Calu3 (cell line): ENCODE results near the gene ANKS1B. TPM values are rescaled to one million over a fixed set of nuclear protein-coding genes. Genes with fewer than 3 reads are reported as not detected.

Experiments
- BruUV-seq: library from RNA; stranded (reverse); fragments of 400-500 nt; replicated peaks from 2 replicates; lab custom pipeline; 2021; lab: Mats Ljungman, UMichigan
- CTCF ChIA-PET: fragments of 300-600 bp; sonication (Branson Sonifier 250); formaldehyde crosslinking; loops from one replicate; lab custom pipeline; 2022; ENCODE audit warnings: antibody characterized with exemption; lab: Charles Lee
- DNase-seq: peaks from one replicate; pipeline ENCODE4 v3.0.0; 2022
- H3K27ac Mint-ChIP-seq: one replicate; pipeline ENCODE4 v1.8.0; 2022; ENCODE audit warnings: mixed read lengths; ENCODE audit not compliant: unreplicated experiment
- H3K27me3 Mint-ChIP-seq: one replicate; pipeline ENCODE4 v1.8.0; 2022; ENCODE audit warnings: mixed read lengths; ENCODE audit not compliant: unreplicated experiment
- H3K36me3 Mint-ChIP-seq: one replicate; pipeline ENCODE4 v1.8.0; 2022; ENCODE audit warnings: mild to moderate bottlenecking, moderate library complexity, mixed read lengths; ENCODE audit not compliant: insufficient read depth, unreplicated experiment
- H3K4me1 Mint-ChIP-seq: one replicate; pipeline ENCODE4 v1.8.0; 2022; ENCODE audit warnings: mild to moderate bottlenecking, low read depth, mixed read lengths; ENCODE audit not compliant: unreplicated experiment
- H3K4me3 Mint-ChIP-seq: one replicate; pipeline ENCODE4 v1.8.0; 2022; ENCODE audit warnings: mild to moderate bottlenecking, low read depth, moderate library complexity, mixed read lengths; ENCODE audit not compliant: unreplicated experiment
- H3K9me3 Mint-ChIP-seq: one replicate; pipeline ENCODE4 v1.8.0; 2022; ENCODE audit warnings: low read depth, mixed read lengths; ENCODE audit not compliant: unreplicated experiment
- intact Hi-C: fragments of 100-400 bp; cut with micrococcal nuclease; formaldehyde crosslinking; loops from one replicate; pipeline ENCODE4 v1.10.0; 2022; ENCODE audit not compliant: unreplicated experiment
- total RNA-seq: library from RNA; stranded (reverse); gene quantifications from 2 replicates; pipeline ENCODE4 v1.2.3, GENCODE V29; 2022
- TF ChIP-seq, protein P1 (sequence below): fragments of 200-600 bp; IDR thresholded peaks from one replicate; pipeline ENCODE4 v1.8.0; 2022; ENCODE audit warnings: antibody characterized with exemption; ENCODE audit not compliant: unreplicated experiment

The ANKS1B gene
- total RNA-seq, 1 experiment from 2014 or later: 1.7 TPM

DNA sequence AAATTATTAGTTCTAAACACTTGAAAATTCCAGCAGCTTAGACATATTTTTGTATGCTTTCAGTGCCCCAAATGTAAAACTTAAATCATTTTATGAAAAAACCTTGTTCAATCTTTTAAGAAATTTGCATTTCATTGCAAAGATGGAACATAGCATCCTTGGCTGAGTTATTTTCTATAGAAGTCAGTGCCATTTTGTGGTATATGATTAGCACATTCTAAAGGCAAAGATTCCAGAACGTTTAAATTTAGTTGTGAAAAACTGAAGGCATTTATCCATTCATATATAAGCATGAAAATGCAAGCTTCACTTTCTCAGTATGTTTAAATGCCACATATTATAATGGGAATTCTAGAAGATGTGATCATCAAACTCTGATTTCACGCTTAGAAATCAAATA lies 1007.5 kb downstream of the ANKS1B start:
- CTCF ChIA-PET: no interaction called here

DNA sequence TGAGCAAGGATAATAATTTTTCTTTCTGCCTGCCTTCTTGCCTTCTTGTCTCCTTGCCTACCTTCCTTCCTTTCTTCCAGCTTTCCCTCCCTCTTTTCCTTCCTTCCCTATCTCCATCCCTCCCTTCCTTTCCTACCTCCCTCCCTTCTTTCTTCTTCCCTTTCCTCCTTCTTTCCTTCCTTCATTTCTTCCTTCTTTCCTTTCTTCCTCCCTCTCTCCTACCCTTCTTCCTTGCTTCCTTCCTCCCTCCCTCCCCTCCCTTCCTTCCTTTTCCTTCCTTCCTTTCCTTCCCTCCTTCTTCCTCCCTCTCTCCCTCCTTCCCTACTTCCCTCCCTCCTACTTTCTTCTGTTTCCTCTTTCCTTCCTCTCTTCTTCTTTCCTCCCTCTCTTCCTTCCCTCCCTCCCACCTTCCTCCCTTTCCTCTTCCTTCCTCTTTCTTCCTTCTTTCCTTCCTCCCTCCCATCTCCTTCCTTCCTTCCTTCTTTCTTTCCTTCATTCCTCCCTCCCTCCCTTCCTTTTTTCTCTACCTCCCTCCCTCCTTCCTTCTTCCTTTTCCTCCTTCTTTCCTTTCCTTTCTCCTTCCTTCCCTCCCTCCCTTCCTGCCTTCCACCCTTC lies 1009.9 kb downstream of the ANKS1B start:
- intact Hi-C loops: no loop called here
- Mint-ChIP-seq H3K36me3 (no peaks in the 10 kb centered on the region), H3K4me1 (no peaks in the 10 kb centered on the region), H3K27me3 (peaks cover 18% of the 10 kb centered on the region), H3K27ac (no peak overlapping the region), H3K9me3 (no peaks in the 10 kb centered on the region), H3K4me3 (no peak overlapping the region)
- DNase-seq: no peak
- TF ChIP-seq, protein P1, sequence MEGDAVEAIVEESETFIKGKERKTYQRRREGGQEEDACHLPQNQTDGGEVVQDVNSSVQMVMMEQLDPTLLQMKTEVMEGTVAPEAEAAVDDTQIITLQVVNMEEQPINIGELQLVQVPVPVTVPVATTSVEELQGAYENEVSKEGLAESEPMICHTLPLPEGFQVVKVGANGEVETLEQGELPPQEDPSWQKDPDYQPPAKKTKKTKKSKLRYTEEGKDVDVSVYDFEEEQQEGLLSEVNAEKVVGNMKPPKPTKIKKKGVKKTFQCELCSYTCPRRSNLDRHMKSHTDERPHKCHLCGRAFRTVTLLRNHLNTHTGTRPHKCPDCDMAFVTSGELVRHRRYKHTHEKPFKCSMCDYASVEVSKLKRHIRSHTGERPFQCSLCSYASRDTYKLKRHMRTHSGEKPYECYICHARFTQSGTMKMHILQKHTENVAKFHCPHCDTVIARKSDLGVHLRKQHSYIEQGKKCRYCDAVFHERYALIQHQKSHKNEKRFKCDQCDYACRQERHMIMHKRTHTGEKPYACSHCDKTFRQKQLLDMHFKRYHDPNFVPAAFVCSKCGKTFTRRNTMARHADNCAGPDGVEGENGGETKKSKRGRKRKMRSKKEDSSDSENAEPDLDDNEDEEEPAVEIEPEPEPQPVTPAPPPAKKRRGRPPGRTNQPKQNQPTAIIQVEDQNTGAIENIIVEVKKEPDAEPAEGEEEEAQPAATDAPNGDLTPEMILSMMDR: no peak
- BruUV-seq: no TSS peak
- CTCF ChIA-PET: interaction anchor here (0.5 kb wide), 1 partner anchor 450 kb away, joined by 5 read pairs; no protein-coding TSS in a partner anchor

More for the DNA sequence above, 1007.5 kb downstream of the ANKS1B start:
- DNase-seq: no peak
- intact Hi-C loops: no loop called here
- no peaks in the 10 kb centered on the region for H3K36me3 Mint-ChIP-seq
- H3K27ac Mint-ChIP-seq: no peak overlapping the region
- peaks cover 18% of the 10 kb centered on the region for H3K27me3 Mint-ChIP-seq
- TF ChIP-seq, protein P1: no peak
- H3K4me1 Mint-ChIP-seq: no peaks in the 10 kb centered on the region
- H3K9me3 Mint-ChIP-seq: no peaks in the 10 kb centered on the region
- BruUV-seq: no TSS peak
- no peak overlapping the region for H3K4me3 Mint-ChIP-seq

DNA sequence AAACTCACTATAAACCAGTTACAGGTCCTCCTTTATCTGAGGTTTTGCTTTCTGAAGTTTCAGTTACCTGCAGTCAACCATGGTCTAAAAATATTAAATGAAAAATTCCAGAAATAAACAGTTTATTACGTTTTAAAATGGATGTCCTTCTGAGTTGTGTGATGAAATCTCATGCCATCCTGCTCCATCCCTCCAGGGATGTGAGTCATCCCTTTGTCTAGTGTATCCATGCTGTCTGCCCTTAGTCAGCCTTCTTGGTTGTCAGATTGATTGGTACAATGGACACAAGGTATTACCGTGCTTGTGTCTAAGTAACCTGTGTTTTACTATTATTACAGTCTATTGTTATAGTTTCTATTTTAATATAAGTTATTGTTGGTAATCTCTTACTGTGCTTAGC lies 1011.3 kb downstream of the ANKS1B start:
- no peak overlapping the region for H3K27ac Mint-ChIP-seq
- no peak overlapping the region for H3K4me3 Mint-ChIP-seq
- CTCF ChIA-PET: interaction anchor here (0.6 kb wide), 1 partner anchor 36 kb away, joined by 3 read pairs; no protein-coding TSS in a partner anchor
- H3K4me1 Mint-ChIP-seq: no peaks in the 10 kb centered on the region
- no peak for DNase-seq
- H3K27me3 Mint-ChIP-seq: peaks cover 18% of the 10 kb centered on the region
- H3K9me3 Mint-ChIP-seq: no peaks in the 10 kb centered on the region
- BruUV-seq: no TSS peak
- intact Hi-C loops: no loop called here
- no peaks in the 10 kb centered on the region for H3K36me3 Mint-ChIP-seq
- TF ChIP-seq, protein P1: no peak

DNA sequence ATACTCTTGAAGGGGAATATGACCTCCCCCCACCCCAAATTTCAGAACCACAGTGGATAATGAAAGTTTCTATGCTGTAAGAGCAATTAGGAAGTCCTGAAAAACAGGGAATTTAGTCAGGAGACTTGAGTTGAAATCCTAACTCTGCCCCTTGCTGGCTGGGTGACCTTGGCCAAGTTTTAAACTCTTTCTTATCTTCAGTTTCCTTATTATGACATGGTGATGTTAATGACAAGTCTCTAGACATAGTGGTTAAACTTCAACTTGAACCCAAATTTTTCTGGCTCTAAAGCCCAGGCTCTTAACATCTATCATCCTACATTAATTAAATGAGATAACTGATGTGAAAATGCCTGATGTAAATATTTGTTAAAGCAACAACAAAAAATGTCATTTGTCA lies 1013.8 kb downstream of the ANKS1B start:
- Mint-ChIP-seq H3K4me3 (no peak overlapping the region), H3K36me3 (no peaks in the 10 kb centered on the region), H3K27me3 (peaks cover 15% of the 10 kb centered on the region), H3K27ac (no peak overlapping the region), H3K9me3 (no peaks in the 10 kb centered on the region), H3K4me1 (no peaks in the 10 kb centered on the region)
- TF ChIP-seq, protein P1: no peak
- intact Hi-C loops: no loop called here
- no TSS peak for BruUV-seq
- CTCF ChIA-PET: no interaction called here
- DNase-seq: no peak
